ENCODE data around the gene SEC24B. TPM values are rescaled to one million over a fixed set of nuclear protein-coding genes. Genes with fewer than 3 reads are reported as not detected.

The SEC24B gene
- total RNA-seq, 1 experiment from 2014 or later = 17.6 TPM

GRCh38 chr4:109572154-109572553, 138.5 kb downstream of the SEC24B start:
- no TSS peak for BruUV-seq (replicated peaks)
- CTCF ChIA-PET = no interaction called here
- intact Hi-C loops (cut with micrococcal nuclease; ENCODE audit: unreplicated experiment) = no loop called here
- no peak for TF ChIP-seq CTCF (IDR thresholded peaks at IDR 0.05)
- no peak for TF ChIP-seq REST (IDR thresholded peaks at IDR 0.05; ENCODE audit: insufficient read depth in 1 of 2, low read depth in 2 of 2, low read length in 1 of 2)
- TF ChIP-seq SIN3A (IDR thresholded peaks at IDR 0.05; ENCODE audit: borderline replicate concordance, insufficient read depth, low read depth, low read length) = no peak
- no peak overlapping the region for H3K27ac ChIP-seq (ENCODE audit: low read length)
- in situ Hi-C loops (cut with HindIII; ENCODE audit: low pct_unique_long_range_greater_than_20kb, low sequenced_read_pairs) = no loop called here
- no peaks in the 10 kb centered on the region for H3K9me3 ChIP-seq (ENCODE audit: control insufficient read depth, insufficient read depth, low read depth, low read length)
- H3K36me3 ChIP-seq (ENCODE audit: control insufficient read depth, insufficient read depth, low read length) = no peaks in the 10 kb centered on the region
- DNase-seq (ENCODE audit: low read depth, low spot score) (no peak), ATAC-seq (no peak)
- POLR2A ChIA-PET = no interaction called here
- no peaks in the 10 kb centered on the region for H3K4me1 ChIP-seq (ENCODE audit: control insufficient read depth, insufficient read depth, low read length)
- no peak overlapping the region for H3K4me3 ChIP-seq (ENCODE audit: low read depth in 2 of 2, low read length in 2 of 2)
- H3K27me3 ChIP-seq (ENCODE audit: control insufficient read depth, insufficient read depth, low read length) = no peaks in the 10 kb centered on the region

GRCh38 chr4:109574443-109574850, 140.8 kb downstream of the SEC24B start:
- H3K27me3 ChIP-seq (ENCODE audit: control insufficient read depth, insufficient read depth, low read length) = no peaks in the 10 kb centered on the region
- CTCF ChIA-PET = no interaction called here
- DNase-seq (ENCODE audit: low read depth, low spot score) = no peak
- intact Hi-C loops (cut with micrococcal nuclease; ENCODE audit: unreplicated experiment) = no loop called here
- no TSS peak for BruUV-seq (replicated peaks)
- no peak overlapping the region for H3K4me3 ChIP-seq (ENCODE audit: low read depth in 2 of 2, low read length in 2 of 2)
- no peaks in the 10 kb centered on the region for H3K4me1 ChIP-seq (ENCODE audit: control insufficient read depth, insufficient read depth, low read length)
- no peaks in the 10 kb centered on the region for H3K9me3 ChIP-seq (ENCODE audit: control insufficient read depth, insufficient read depth, low read depth, low read length)
- ATAC-seq = no peak
- no peak overlapping the region for H3K27ac ChIP-seq (ENCODE audit: low read length)
- no peak for TF ChIP-seq POLR2AphosphoS5 (IDR thresholded peaks at IDR 0.05; ENCODE audit: low read depth, low read length)
- peak; percentile 32; the same call in 1 of the 2 replicates for TF ChIP-seq CTCF (IDR thresholded peaks at IDR 0.05)
- H3K36me3 ChIP-seq (ENCODE audit: control insufficient read depth, insufficient read depth, low read length) = no peaks in the 10 kb centered on the region
- in situ Hi-C loops (cut with HindIII; ENCODE audit: low pct_unique_long_range_greater_than_20kb, low sequenced_read_pairs) = no loop called here
- POLR2A ChIA-PET = no interaction called here

Measured in Panc1 (cell line).